ENCODE data around the gene LMOD3. TPM values are rescaled to one million over a fixed set of nuclear protein-coding genes. Genes with fewer than 3 reads are reported as not detected.

Gene LMOD3
- total and polyA plus RNA-seq, 2 of the 4 experiments (the other 2 are of a cell fraction), result not detected

- H2AFZ ChIP-seq (replicated peaks; ENCODE audit: low read length, poor library complexity), result no peak overlapping the region
- ChIA-PET POLR2A (ENCODE audit: unreplicated experiment) (interaction anchor here (0.5 kb wide), 1 partner anchor 32 kb away, joined by 4 read pairs; no protein-coding TSS in a partner anchor), CTCF (interaction anchor here (0.7 kb wide), 1 partner anchor 33 kb away, joined by 3 read pairs; no protein-coding TSS in a partner anchor)
- no peaks in the 10 kb centered on the region for H3K9me1 ChIP-seq (ENCODE audit: insufficient read depth, low read length)
- no peak overlapping the region for H3K4ac ChIP-seq (ENCODE audit: low read depth, low read length)
- H2BK5ac ChIP-seq (ENCODE audit: low read depth, low read length, poor library complexity, severe bottlenecking), result no peak overlapping the region
- peaks cover 0 to 11% of the 10 kb centered on the region in 2 experiments; a peak in 2 of 4 replicates for H3K79me1 ChIP-seq (ENCODE audit: low read depth in 1 of 2, low read length in 2 of 2)
- H3K27me3 ChIP-seq (ENCODE audit: control insufficient read depth, insufficient read depth, low read length), result no peaks in the 10 kb centered on the region
- no peak overlapping the region for H3K27ac ChIP-seq (ENCODE audit: insufficient read depth, low read length)
- H2BK20ac ChIP-seq (ENCODE audit: low read depth, low read length), result no peak overlapping the region
- H3K4me2 ChIP-seq (ENCODE audit: low read depth, low read length), result no peak overlapping the region
- H3K9me3 ChIP-seq (ENCODE audit: control insufficient read depth, insufficient read depth, low read length), result no peaks in the 10 kb centered on the region
- no peaks in the 10 kb centered on the region for H4K20me1 ChIP-seq (ENCODE audit: insufficient read depth, low read length)
- in situ Hi-C loops (cut with MboI; ENCODE audit: low sequenced_read_pairs), result no loop called here
- intact Hi-C loops (cut with micrococcal nuclease), result no loop called here
- H3K18ac ChIP-seq (ENCODE audit: low read depth, low read length), result no peak overlapping the region
- TF ChIP-seq MAFK (IDR thresholded peaks at IDR 0.05; ENCODE audit: low read depth, low read length) (no peak), USF2 (IDR thresholded peaks at IDR 0.05; ENCODE audit: low read depth, low read length) (no peak), SMC3 (IDR thresholded peaks at IDR 0.05; ENCODE audit: low read depth, low read length) (no peak)
- no peak overlapping the region for H3K23ac ChIP-seq (ENCODE audit: low read depth, low read length)
- peaks cover 28% of the 10 kb centered on the region for H3K36me3 ChIP-seq (ENCODE audit: control insufficient read depth, insufficient read depth, low read length)
- dilution Hi-C loops (cut with HindIII; ENCODE audit: low sequenced_read_pairs, unreplicated experiment), result no loop called here
- H4K8ac ChIP-seq (ENCODE audit: low read depth in 2 of 2, low read length in 2 of 2), result no peak overlapping the region
- no peak overlapping the region for H2BK120ac ChIP-seq (ENCODE audit: low read depth, low read length)
- H3K14ac ChIP-seq (replicated peaks; ENCODE audit: low read depth, low read length), result no peak overlapping the region
- H2AK9ac ChIP-seq (replicated peaks; ENCODE audit: low read depth, low read length, poor library complexity), result no peak overlapping the region
- ATAC-seq (ENCODE audit: low read depth), result no peak
- no peak overlapping the region for H4K91ac ChIP-seq (ENCODE audit: insufficient read depth, low read depth, low read length)
- no peak overlapping the region for H3K4me3 ChIP-seq (ENCODE audit: insufficient read depth, low read depth, low read length)
- H3K9ac ChIP-seq (ENCODE audit: low read depth, low read length), result no peak overlapping the region
- H2AK5ac ChIP-seq (ENCODE audit: low read depth, low read length), result no peak overlapping the region
- H4K5ac ChIP-seq (ENCODE audit: low read depth, low read length), result no peak overlapping the region
- BruUV-seq (replicated peaks), result no TSS peak
- H3K56ac ChIP-seq (ENCODE audit: extremely low read depth, insufficient read depth, low read length), result no peak overlapping the region
- DNase-seq, result no peak
- no peaks in the 10 kb centered on the region for H3K4me1 ChIP-seq (ENCODE audit: control insufficient read depth, insufficient read depth, low read length)
- H2BK15ac ChIP-seq (ENCODE audit: low read depth, low read length), result no peak overlapping the region
Measured at GRCh38 chr3:69059688-69060087, 62.7 kb downstream of the LMOD3 start.
